Fibroblast of lung (primary cell): Measurements from ENCODE around the gene ANXA4.

ENCODE experiments used
- EZH2 ChIP-seq: IDR thresholded peaks from 2 replicates; pipeline ENCODE4 v1.5.1; 2012; ENCODE audit warnings: low read length, control low read depth, mild to moderate bottlenecking; ENCODE audit errors: missing control alignments
- TF ChIP-seq, protein P1 (sequence below), 2 donors: IDR thresholded peaks in 1 of 2; conservative IDR thresholded peaks in 1 of 2; 1 replicate in 1 of 2; 2 replicates in 1 of 2; pipeline ENCODE4 v1.5.1; 2011 to 2012; ENCODE audit warnings: low read length in 2 of 2, control low read depth in 1 of 2, inconsistent platforms in 1 of 2, low read depth in 1 of 2, mild to moderate bottlenecking in 1 of 2

DNA sequence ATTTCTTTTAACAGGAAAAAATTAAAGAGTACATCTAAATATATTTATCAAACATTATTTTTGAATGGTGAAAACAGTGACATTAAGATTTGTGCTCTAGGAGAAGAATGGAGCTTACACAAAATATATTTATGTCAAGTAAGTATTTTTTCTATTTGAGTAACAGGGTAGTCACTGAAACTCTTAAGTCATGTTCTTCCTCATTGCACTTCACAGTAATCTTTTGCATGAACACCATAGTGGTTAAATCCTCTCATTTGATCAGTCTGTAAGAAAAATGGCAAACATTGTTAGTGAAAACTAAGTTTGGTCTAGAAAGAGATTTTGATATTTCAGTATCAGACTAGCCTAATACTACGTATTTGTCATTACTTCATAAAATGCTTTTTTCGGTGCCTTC is 95.6 kb downstream of the ANXA4 start:
- TF ChIP-seq, protein P1, sequence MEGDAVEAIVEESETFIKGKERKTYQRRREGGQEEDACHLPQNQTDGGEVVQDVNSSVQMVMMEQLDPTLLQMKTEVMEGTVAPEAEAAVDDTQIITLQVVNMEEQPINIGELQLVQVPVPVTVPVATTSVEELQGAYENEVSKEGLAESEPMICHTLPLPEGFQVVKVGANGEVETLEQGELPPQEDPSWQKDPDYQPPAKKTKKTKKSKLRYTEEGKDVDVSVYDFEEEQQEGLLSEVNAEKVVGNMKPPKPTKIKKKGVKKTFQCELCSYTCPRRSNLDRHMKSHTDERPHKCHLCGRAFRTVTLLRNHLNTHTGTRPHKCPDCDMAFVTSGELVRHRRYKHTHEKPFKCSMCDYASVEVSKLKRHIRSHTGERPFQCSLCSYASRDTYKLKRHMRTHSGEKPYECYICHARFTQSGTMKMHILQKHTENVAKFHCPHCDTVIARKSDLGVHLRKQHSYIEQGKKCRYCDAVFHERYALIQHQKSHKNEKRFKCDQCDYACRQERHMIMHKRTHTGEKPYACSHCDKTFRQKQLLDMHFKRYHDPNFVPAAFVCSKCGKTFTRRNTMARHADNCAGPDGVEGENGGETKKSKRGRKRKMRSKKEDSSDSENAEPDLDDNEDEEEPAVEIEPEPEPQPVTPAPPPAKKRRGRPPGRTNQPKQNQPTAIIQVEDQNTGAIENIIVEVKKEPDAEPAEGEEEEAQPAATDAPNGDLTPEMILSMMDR (conservative IDR thresholded peaks at IDR 0.05 in 1 of 2, IDR thresholded peaks at IDR 0.05 in 1 of 2; ENCODE audit: low read depth in 1 of 2, low read length in 2 of 2): no peak
- TF ChIP-seq EZH2: no peak
